ENCODE data around the gene DCUN1D4.
"Not testable (repeated sequence)": the region's sequence is repeated elsewhere in the genome, so short reads cannot be mapped to it uniquely, and the experiment has no call there.

The DCUN1D4 gene

DNA sequence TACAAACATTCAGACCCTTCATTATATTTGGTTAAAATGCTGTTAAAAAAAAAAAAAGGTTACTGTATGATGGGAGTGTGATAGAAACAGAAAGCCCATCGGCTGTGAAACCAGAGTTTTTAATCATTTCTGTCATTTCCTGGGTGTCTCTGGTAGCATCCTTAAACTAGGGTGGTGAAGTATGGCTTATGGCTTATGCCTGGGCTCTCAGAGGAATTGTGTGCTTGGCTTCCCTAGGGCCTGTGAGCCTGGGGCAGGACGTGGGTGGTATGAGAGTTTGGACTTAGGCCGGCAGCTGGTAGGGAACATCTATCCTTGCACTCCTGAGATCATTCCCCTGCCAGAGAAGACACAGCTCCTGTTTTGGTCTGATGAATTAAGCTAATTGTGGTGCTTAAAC lies 52.2 kb downstream of the DCUN1D4 start:
- DNase-seq (ENCODE audit: low spot score) = no peak

DNA sequence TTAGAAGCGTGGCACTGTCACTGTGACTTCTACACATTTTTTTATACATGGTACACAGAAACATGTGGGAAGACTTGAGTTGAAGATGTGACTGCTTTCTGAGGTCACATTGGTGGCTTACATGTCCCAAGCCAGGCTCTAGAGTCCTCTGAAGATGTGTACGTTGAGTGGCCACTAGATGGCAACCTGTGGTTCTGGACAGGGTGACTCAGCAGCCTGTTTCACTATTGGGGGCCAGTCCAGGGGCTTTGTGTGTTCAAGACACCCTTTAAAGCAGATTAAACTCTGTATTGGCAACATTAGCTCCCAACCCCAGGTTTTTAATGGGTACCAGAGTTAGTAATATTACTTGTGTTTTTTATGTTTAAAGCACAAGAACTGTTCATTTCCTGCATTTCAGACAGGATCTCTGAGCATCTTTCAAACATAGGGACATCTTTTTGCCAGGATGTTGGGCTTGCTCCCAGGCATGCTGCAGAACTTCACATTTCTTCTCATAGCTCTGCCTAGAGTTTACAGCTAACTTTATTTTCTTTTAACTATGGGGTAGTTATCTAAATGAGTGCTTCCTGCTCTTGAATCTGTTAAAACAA lies 53.0 kb downstream of the DCUN1D4 start:
- peak; percentile 79 for DNase-seq (ENCODE audit: low spot score)

DNA sequence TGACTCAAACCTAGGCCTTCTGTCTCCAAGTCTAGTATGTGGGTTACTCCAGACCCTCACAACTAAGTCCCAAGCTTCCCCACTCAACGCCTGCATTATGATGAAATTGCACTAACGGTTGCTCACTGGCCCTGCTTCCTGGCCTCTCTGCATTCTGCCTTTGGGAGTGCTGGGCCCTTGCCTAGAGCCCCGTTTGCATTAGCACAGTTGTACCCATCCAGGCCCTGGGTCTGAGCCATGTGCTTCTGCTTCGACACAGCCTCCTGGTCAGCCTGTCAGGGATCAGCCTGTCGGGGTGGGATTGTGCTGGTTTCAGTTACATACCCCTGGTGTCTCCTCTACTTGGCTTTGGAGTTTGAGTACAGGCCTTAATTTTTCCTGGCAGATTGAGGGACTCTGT lies 58.4 kb downstream of the DCUN1D4 start:
- DNase-seq (ENCODE audit: low spot score) = no peak

DNA sequence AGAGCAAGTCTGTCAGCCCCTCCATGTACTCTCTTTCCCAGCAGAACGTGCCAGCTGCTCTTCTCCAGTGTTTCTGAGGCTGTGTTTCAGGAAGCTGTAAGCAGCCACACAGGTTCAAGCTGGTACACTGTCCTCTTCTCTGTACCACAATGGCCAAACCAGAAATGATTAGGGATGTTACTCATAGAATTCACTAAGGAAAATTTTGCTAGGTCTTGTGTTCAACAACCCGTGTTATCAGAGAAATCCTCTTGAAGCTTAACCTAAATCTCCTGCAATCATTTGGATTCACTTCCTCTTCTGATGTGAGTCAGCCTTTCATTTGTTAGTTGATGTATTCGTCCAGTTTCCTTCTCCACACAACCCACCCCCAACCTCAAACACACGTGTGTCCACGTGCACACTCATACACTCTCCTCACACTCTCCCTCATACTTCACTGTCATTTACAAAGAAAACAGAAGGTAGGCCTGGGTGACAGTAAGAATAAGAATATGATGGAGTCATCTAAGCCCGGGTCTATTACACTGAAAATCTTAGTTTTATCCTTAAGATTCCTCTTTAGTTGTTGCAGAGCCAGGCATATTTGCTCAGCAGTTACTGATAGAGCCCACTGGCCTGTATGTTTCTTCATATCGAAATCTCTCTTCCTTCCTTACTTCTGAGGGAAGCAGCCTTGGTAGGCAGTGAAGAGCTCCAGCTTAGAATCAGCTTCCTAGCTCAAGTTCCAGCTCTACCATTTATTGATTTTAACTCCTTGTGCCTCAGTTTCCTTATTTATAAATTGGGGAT lies 63.4 kb downstream of the DCUN1D4 start:
- peak; percentile 43 for DNase-seq (ENCODE audit: low spot score)

DNA sequence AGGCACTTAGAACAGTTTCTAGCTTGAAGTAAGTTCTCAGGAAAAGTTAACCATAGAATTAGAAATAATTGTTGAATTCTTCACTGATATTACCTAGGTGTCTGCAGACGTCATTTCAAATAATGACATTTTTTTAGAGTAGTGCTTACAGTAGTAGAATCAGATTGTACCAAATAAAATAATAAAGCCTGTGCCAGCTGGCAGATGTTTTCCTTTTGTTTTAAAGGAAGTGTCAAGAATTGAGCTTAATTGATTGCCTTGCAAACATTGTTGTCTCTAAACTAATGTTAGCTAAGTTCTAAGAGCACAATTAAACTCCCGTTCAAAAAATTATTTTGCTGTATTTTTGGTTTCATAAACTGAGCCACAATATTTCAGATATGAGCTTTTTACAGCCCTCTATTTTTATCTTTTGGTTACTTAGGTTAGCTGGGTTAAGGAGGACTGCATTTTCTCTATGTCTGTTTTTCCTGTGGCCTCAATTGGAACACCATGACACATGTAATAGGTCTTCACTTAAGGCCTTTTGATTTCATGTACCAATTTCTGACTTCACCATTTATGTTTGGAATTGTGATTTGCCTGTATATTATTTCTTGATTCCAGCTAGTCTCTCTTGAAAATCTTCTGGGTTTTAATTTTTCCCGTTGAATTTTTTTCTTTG lies 64.2 kb downstream of the DCUN1D4 start:
- no peak for DNase-seq (ENCODE audit: low spot score)

DNA sequence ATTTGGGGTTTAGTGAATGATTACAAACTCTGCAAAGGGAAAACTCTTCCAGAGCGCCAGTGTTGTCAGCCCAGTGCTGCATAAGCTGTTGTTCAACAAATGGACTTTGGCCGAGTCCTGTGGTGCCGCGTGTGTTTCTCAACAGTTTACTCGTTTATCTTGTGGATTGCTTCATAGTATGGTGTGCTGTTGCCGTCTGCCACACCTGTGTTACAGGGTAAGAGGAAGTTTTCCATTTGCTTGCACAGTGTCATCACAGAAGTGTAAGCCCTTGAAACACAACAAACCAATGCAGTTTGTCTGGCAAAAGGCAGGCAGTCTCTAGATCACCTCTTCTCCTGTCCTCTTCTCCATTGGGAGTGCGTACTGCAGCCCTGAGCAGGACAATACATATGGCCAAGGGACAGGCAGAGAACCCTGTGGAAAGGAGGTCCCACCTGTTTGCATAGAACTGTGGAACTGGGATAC lies 66.3 kb downstream of the DCUN1D4 start:
- no peak for DNase-seq (ENCODE audit: low spot score)

DNA sequence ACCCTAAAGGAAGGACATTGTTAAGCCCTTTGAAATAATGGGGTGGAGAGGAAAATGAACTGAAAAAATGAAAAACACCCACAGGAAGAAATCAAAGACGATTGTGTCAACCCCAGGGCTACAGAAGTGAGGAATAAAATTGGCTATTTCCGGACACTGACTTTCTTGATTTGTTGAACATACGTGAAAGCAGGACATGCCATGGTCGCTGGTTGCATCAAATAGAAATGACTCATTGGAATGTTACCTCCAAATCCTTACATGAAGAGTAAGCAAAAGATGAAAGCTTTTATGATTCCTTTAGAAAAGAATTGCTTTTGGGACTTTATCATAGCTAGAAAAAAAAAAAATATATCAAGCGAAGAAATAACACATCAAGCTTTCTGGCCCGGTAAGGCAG lies 75.3 kb downstream of the DCUN1D4 start:
- no peak for DNase-seq (ENCODE audit: low spot score)

DNA sequence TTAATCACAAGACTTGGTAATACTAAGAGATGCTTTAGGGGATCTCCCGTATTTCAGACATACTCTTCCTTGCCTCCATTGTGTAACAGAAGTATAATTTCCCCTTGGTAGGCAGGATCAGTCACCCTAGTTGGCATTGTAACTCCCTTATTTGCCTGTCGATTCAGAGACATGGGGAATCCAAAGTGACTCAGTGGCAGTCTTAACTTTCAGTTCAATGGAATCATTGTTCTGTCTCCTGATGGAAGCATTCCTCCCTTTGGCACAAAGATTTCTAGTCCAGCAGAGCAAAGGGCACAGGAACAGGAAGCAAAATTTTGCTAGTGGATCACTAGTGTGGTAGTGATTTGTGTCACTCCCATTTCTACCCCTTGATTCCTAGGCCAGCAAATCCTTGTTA lies 80.4 kb downstream of the DCUN1D4 start:
- DNase-seq (ENCODE audit: low spot score) = no peak

DNA sequence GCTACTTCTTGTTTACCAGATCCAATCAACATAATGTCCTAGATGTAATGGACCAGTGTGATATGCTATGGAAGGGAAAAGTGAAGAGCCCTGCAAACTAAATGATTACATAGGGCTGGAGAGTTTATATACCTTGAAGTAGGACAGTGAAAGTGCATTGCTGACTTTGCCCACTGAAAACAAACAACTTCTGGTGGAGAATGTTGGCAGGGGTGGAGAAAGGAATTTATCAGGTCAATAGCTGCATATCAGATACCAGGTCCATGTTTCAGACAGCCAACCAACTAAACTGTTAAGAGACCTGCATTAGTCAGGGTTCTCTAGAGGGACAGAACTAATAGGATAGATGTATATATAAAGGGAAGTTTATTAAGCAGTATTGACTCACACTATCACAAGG lies 82.4 kb downstream of the DCUN1D4 start:
- DNase-seq (ENCODE audit: low spot score) = no peak

DNA sequence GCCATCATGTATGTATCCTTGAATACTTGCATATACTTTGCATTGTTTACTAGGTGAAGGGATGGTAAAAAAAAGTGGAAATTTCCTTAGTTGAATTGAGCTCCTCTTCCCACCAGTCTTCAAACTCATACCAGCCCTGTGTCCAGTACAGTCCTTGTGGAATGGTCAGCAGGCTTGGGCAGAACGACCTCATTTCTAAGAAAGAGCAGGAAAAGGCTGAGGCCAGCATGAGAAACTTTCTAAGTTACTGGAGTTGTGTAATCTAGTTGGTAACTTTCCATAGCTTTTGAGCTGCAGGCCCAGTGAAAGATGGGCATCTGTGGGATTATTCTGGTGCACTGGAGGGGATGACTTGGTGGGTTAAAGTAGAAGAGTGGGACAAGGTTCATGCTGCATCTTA lies 87.6 kb downstream of the DCUN1D4 start:
- no peak for DNase-seq (ENCODE audit: low spot score)

DNA sequence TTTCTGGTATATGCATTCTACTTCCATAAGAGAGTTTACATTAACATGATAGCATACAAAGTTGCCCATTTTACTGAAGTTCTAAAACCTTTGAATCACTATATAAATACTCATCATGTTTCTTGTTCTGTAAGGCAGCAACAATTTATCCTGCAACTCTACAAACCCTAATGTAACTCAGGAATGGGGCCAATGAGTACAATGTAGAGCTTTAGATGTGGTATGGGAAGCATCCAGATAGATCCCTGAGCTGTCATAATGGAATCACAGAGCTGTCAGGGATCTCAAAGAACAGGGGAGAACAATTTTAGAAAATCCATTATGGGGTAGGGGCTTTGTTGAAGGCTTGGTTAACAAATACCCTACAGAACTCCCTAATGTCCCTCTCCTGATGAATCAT lies 88.5 kb downstream of the DCUN1D4 start:
- DNase-seq (ENCODE audit: low spot score) = no peak

DNA sequence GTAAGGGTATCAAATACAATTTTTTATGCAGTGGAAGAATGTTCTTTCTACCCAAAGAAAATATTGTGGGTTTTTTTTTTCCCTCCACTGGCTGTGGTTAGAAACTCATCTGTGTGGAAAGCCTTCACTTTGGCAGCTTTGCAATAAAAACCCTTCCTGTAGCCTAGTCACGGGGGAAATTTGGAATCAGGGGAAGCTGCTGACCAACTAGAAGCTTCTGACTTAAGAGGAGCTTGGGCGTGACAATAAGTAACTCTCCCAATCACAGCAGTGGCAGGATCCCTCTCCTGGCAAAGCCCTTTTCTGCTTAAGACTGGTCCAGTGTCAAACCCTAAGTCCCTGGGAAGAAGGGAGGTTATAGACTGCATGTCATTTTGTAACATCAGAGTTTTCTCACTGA lies 89.3 kb downstream of the DCUN1D4 start:
- DNase-seq (ENCODE audit: low spot score) = peak; percentile 3

DNA sequence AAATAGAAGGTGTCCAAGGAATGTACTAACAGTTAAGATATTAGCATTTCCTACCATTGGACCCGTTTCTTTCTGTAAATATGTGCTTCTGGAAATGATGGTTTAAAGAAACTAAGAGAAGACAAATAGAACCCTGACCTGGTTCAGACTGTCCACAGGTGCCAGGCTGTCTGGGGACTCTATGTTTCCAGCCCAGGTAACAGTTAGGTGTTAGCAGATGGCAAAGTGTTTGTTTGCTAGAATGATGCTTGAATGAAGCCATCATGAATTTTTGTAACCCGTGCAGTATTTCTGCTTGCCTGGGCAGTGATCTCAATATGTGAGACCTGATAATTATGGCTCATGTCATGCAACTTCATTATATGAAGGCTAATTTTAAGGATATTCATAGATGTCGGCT lies 89.7 kb downstream of the DCUN1D4 start:
- DNase-seq (ENCODE audit: low spot score) = no peak

DNA sequence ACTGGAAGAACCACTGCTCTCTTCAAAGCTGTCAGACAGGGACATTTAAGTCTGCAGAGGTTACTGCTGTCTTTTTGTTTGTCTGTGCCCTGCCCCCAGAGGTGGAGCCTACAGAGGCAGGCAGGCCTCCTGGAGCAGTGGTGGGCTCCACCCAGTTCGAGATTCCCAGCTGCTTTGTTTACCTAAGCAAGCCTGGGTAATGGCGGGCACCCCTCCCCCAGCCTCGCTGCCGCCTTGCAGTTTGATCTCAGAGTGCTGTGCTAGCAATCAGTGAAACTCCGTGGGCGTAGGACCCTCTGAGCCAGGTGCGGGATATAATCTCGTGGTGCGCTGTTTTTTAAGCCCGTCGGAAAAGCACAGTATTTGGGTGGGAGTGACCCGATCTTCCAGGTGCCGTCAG lies 97.5 kb downstream of the DCUN1D4 start:
- DNase-seq (ENCODE audit: low spot score) = not testable (repeated sequence)

DNA sequence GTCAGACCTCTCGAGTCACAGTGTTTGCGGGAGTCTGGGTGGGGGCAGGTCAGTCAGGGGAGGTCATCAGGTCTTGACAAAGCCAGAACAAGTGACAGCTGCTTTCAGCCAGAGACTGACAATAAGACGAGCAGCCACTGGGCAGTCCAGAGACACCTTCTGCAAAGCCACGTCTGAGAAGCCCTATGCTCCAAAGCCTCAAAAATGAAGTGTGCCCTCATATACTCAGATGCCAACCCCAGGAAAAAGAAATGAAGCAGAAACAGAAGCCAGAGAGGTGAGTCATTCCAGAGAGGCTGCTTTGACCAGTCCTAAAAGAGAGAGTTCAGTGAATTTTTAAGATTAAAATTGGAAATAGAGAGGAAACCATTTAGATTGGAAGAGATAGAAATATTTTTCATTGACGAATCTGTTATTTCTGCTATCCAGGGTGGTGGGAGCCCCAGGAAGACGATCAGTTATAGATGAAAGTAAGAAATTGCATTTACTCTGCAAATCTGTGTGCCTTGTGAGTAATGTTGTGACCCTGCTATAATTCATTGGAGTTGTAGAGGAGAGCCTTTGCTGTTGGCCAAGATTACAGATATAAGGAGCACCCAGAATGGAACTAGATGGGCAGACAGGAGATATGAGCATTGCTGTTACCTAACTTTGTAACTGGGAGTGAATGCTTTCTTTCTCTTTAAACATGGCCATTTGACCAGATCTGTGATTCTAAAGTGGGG lies 99.3 kb downstream of the DCUN1D4 start:
- DNase-seq (ENCODE audit: low spot score) = no peak

DNA sequence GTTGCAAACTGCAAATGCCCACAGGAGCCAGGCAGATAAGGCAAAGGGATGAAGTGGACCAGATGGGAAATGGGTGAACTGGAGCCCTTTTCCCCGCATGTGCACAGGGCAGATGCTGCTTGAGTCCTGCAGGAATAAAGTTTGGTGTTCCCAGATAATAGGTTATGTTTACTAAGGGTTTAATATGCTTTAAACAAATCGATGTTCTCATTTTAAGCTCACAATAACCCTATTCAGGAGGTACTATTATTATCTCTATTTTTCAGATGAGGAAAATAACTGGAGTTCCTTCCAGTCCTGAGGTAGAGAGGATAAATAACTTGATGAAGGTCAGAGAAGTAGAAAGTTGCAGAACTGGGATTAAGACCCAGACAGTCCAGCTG lies 99.9 kb downstream of the DCUN1D4 start:
- no peak for DNase-seq (ENCODE audit: low spot score)

DNA sequence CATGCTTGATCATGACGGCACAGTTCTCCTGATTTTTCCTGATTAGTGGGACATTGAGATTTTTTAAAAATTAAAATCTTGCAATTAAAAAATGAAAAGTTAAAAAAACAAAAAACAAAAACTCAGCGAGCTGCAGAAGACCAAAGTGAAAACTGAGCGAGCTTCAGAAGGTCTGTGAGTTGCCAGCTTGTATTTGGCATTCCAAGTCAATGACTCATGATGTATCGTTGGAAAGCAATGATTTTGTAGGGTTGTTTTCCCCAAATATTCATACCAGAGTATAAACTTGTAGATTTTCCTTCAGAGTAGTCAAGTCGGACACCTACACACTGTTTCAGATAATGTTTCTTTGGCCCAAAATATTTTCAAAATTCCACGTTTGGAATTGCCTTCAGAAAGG lies 100.3 kb downstream of the DCUN1D4 start:
- DNase-seq (ENCODE audit: low spot score) = no peak

DNA sequence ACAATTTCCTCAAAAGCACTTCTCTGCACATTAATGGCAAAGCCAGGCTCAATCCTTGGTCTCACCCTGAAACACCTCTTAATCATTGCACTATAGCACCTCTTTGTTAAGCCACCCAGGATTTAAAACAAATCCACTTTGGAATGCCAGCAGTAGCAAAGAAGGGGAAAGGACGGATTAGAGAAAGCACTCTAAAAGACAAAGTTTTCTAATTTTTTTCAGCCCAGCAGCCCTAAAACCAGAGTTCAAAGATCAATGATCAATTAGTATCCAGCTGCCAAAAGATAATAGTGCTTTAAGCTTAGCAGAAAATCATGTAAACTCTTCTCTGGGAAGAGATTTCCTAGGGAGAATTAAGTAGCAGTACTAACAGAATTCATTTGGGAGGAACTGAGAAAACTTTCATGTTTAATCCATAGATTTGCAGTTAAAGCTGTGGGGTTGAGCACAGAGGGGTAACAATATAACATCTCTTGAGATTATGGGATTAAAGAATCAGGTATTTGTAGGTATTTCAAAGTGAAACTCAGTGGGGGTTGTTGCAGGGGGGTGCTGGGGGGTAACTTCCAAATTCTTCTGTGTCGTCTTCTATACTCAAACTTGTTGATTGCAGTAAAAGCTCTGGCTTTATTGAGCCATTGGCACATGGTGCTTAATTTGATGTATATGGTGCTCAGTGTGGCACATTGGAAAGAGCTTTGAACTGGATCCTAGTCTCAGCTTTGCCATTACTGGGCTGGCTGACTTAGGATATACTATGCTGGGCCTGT lies 115.4 kb downstream of the DCUN1D4 start:
- no peak for DNase-seq (ENCODE audit: low spot score)

DNA sequence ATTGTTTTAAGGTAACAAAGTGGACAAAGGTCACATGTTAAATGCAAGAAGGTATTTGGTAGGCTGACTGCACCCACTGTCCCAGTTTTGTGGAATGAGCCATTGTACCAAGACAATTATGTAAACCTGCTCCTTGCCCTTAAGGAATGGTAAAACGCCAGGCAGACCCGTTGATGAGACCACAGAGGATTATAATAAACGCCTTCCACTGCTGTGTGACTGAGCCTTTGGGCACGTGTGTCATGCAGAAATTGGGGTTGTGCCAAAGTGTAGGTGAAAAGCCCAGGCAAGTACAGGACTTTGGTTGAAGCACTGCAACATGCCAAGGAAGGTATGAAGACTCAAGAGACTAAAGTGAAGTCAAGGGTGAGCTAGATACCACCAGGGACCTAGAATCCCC lies 117.5 kb downstream of the DCUN1D4 start:
- no peak for DNase-seq (ENCODE audit: low spot score)

DNA sequence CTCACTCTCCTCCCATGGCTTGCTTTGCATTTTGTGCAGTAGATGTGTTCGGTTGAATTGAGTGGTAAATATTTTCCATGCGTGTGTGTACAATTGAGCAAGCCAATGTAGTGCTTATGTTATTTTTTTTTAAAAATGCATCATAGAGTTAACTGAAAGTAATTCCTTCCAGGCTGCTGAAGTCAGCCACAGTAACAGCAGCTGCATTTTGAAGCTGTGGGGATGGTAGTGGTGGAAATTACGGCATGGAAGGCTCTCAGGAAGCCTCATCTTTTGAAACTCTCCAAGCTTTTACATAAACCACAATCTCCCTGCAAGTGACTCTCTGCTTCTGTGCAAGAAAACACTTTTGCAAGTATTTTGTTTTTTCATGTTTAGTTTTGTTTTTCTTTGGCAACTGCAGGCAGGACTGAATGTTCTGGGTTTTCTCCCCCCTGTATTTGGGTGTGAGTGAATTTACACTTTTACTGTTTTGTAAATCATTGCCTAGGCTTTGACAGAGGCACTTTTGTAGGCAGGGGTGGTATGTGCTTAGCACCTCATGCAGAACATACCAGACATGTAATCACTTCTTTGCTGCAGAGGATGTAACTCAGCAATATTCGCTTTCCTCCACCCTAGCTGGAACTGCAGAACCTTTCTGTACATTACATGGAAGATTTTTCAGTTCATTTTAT lies 121.0 kb downstream of the DCUN1D4 start:
- no peak for DNase-seq (ENCODE audit: low spot score)

DNA sequence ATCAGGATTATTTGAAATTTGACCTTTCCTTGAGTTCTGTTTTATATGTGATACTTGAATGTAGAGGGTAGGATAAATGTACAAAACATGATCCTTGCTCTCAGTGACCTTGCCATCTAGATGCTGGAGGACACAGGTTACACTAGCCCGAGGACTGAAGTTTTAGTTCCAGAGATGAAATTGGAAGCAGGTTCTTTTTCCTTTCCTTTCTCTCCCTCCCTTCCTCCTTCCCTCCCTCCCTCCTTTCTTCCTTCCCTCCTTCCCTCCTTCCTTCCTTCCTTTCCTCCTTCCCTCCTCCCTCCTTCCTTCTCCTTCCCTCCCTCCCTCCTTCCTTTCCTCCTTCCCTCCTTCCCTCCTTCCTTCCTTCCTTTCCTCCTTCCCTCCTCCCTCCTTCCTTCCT lies 122.9 kb downstream of the DCUN1D4 start:
- DNase-seq (ENCODE audit: low spot score) = no peak
